HG02571 (cell line): ENCODE measurements around the gene CERS3.

Experiments
- ATAC-seq: cut with Tn5 transposase; IDR thresholded peaks from one replicate; pipeline ENCODE4 v1.9.1; 2021; ENCODE audit warnings: mild to moderate bottlenecking, moderate library complexity; ENCODE audit not compliant: unreplicated experiment

CERS3 gene

GRCh38 chr15:100528833-100529428 is at the start of gene CERS3:
CERS3 (minus strand) TSS chr15:100528950; CDS start chr15:100501849, 27,101 bp downstream.
- no peak for ATAC-seq

GRCh38 chr15:100573526-100573925 is 44.8 kb upstream of the CERS3 start:
- ATAC-seq: no peak

- ATAC-seq: no peak
These were observed 43.7 kb upstream of the CERS3 start for GRCh38 chr15:100572362-100572983.

GRCh38 chr15:100571592-100572167 is 42.9 kb upstream of the CERS3 start:
- no peak for ATAC-seq

GRCh38 chr15:100570735-100571313 is 42.1 kb upstream of the CERS3 start:
- no peak for ATAC-seq

- no peak for ATAC-seq
These were observed 41.5 kb upstream of the CERS3 start for GRCh38 chr15:100570275-100570674.

- ATAC-seq: no peak
These were observed 40.6 kb upstream of the CERS3 start for GRCh38 chr15:100569391-100569790.

GRCh38 chr15:100566850-100567628 is 38.3 kb upstream of the CERS3 start:
- no peak for ATAC-seq

GRCh38 chr15:100565591-100565990 is 36.8 kb upstream of the CERS3 start:
- no peak for ATAC-seq

GRCh38 chr15:100560323-100560722 is 31.6 kb upstream of the CERS3 start:
- ATAC-seq: no peak

- ATAC-seq: no peak
These were observed 30.6 kb upstream of the CERS3 start for GRCh38 chr15:100559330-100559729.

- no peak for ATAC-seq
These were observed 30.1 kb upstream of the CERS3 start for GRCh38 chr15:100558771-100559254.

- no peak for ATAC-seq
These were observed 24.7 kb upstream of the CERS3 start for GRCh38 chr15:100553468-100553867.

- no peak for ATAC-seq
These were observed 19.2 kb upstream of the CERS3 start for GRCh38 chr15:100547961-100548360.

GRCh38 chr15:100544946-100545345 is 16.2 kb upstream of the CERS3 start:
- ATAC-seq: no peak

- no peak for ATAC-seq
These were observed 15.6 kb upstream of the CERS3 start for GRCh38 chr15:100544338-100544841.

- ATAC-seq: no peak
These were observed 13.5 kb upstream of the CERS3 start for GRCh38 chr15:100542290-100542689.

GRCh38 chr15:100537331-100537730 is 8.6 kb upstream of the CERS3 start:
- ATAC-seq: no peak

GRCh38 chr15:100536733-100537132 is 8.0 kb upstream of the CERS3 start:
- no peak for ATAC-seq

GRCh38 chr15:100533886-100534285 is 5.1 kb upstream of the CERS3 start:
- no peak for ATAC-seq

- ATAC-seq: no peak
These were observed 3.1 kb upstream of the CERS3 start for GRCh38 chr15:100531823-100532327.
